GM19397 (cell line): ENCODE measurements around the gene OR2T35.

Experiments
- ATAC-seq: cut with Tn5 transposase; IDR thresholded peaks from one replicate; pipeline ENCODE4 v1.9.1; 2021; ENCODE audit warnings: mild to moderate bottlenecking, moderate library complexity; ENCODE audit not compliant: unreplicated experiment

Gene OR2T35

DNA sequence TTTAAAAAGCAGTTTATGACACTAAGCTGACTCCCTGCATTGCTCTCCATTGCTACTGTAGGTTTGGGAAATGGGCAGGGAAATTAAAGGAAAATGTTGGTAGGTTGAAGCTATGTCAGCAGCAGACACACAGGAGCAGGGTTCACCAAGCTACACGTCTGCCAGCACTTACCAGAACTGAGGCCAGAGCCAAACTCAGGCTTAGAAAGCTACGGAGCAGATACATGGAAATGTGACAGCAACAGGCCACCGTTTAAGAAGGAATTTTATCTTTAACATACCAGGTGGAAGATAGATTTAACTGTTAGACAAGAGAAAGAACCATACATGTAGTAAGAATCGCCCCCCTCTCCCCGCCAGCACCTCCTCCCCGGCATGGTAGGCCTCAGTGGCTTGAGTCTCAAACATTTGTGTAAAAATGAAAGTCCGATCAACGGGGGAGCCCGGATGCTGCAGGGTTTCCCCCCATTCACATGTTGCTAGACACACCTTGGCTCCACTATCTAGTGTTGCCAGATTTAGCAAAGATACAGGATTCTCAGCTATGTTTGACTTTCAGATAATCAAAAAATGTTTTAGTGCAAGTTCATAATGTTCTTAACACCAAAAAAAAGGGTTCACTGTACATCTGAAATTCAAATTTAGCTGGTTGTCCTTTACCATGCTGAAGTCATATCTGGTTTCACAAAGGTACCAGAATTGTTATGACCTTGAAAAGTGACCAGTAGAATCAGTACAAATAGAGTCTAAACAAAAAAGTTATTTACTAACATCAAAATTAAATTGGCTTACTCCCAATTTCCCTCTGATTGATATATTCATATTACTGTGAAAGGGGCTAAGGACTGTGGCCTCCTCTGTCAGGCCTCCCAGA lies 16.9 kb downstream of the OR2T35 start:
- peak; percentile 94 for ATAC-seq

DNA sequence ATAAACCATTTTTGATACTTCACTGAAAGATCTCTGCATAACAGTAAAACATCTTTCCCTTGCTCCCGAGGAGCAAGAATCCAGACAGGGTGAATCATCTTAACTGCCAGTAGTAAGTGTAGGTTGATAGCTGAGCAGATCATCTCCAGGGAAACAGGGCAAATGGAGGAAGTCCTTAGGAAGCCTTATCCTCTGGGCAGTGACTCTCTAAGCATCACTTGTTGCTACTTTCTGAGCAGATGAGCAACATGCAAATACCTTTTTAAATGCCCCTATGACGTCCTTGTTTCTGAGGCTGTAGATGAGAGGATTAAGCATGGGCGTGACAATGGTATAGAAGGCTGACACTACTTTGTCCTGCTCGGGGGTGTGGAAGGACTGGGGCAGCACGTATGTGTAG lies 19.1 kb downstream of the OR2T35 start:
- ATAC-seq = no peak

DNA sequence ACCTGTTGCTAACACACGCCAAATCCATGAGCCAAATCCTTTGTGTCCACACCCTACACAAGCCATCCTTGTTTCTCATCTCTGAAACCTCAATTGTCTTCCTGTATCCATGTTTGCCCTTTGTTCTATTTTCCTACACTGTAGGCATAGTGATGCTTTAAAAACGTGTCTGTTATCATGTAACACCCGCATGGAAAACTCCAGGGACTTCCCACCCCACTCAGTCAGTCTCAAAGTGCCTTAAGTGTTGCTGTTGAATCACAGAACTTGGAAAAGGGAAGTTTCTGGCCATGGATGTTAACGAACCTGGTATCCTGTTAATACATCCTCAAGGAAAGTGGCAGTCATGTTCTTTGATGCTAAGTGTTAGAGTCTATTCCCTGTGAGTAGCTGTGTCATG lies 19.9 kb downstream of the OR2T35 start:
- no peak for ATAC-seq

DNA sequence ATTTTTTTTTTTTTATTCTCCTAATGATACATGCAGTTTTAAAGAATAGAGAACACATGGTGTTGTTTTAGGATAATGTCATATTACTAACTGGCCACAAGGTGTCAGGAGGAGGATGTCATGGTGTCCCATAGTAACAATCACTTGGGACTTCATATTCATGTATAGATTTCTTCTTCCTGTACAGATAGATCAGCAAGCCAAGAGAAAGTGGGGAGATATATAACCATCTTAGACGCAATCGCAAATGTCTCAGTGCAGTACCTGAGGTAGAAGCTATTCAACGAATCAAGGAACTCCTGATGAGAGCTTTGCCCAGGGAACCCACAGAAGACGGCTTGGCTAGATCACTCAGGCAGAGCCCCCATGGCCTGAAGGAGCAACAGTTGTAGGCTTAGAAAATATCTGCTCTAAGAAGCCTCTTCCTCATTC lies 22.5 kb downstream of the OR2T35 start:
- ATAC-seq = peak; percentile 87

DNA sequence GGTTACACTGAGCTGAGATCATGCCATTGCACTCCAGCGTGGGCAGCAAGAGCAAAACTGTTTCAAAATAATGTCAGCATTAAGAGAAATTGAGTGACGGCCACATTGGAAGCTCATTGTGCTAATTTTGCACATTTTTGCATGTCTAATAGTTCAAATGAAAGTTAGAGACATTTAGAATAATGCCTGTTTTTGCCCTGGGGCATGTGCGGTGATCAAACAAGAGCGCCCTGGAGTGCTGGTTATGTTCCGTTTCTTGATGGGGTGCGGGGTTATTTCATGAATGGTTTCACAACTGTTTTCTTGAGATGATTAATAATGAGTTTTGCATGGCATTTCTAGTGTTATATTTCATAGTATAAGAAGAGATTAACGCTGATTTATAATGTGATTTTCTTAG lies 23.3 kb downstream of the OR2T35 start:
- no peak for ATAC-seq

DNA sequence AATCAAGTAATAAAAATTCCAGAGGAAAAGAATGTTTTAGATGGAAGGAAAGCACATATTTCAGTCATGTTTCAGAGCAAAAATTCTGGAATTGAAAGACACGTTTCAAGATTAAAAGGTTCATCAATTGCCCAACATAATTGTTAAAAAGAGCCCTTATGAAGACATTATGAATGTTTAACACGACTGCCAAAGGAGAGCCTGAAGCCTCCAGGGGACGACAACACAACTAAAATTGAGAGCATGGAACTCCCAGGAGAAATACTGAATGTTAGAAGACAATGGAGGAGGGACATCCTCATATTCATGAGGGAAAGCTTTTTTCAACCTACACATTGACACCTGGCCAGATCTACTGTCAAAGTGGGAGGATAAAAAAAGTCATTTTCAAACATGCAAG lies 26.2 kb downstream of the OR2T35 start:
- ATAC-seq = no peak

DNA sequence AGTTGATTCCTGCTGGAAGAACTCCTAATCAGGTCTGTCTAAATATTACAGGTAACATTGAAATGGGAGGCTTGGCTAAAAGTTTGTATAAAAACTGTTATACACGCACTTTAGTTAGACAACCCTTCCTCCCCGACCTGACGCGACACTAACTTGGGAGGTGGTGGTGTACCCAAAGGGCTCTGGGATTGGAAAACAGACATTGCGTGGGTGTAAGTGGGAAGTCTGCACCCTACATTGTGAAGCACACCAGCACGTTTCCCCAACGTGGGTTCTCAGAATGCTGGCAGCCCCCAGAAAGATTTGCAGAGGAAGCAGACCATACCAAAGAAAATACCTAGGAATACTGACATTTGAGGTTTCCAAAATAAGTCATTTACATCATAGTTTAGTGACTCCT lies 27.0 kb downstream of the OR2T35 start:
- no peak for ATAC-seq

DNA sequence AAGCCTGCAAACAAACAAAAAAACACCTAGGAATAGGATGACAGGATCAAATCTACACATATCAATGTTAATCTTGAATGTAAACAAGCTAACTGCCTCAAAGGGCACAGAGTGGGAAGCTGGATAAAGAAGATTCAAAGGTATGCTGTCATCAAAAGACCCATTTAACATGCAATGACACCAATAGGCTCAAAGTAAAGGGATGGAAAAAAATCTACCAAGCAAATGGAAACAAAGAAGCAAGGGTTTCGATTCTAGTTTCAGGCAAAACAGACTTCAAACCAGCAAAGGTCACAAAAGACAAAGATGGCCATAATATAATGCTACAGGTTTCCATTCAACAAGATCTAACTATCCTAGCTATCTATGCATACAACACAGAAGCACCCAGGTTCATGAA lies 31.3 kb downstream of the OR2T35 start:
- no peak for ATAC-seq

DNA sequence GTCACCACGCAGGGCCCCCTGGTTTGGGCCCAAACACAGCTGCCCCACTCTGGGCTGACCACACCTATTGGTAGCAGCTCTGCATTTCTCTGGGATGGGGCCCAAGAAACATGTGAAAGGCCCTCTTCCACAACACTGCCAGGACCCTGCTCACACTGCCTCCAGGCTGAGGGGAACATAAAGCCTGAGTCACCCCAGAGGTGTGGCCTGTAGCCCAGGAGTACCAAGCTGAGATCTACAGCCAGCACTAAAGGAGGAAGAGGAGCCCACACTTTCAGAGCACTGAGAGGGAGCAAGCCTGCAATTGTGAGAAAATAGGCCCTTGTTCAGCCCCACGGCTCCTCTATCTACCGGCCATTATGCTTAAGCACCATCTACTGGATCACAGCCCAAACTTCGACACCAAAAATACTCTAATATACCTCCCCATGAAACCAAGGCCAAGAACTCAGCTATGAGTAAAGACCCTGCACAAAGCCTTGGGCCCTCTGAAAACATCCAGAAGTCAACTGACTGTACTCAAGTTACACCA lies 33.1 kb downstream of the OR2T35 start:
- no peak for ATAC-seq

DNA sequence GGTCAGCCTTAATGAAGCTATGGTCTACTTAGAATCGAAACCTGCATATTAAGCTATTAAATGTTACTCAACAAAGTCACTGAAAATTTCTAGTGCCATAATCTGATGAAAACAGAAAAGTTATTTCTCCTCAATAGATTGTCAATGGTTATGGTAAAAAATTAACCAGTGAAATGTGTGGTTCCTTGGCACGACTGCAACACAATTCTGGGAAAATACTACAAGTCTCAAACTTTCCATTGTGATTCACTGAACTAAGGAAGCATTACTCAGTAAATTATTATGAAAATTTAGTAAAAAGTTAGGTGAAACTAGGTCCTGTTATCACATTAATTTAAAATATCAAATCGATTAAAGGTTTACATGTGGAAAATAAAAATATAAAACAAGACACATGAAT lies 34.8 kb downstream of the OR2T35 start:
- ATAC-seq = no peak

DNA sequence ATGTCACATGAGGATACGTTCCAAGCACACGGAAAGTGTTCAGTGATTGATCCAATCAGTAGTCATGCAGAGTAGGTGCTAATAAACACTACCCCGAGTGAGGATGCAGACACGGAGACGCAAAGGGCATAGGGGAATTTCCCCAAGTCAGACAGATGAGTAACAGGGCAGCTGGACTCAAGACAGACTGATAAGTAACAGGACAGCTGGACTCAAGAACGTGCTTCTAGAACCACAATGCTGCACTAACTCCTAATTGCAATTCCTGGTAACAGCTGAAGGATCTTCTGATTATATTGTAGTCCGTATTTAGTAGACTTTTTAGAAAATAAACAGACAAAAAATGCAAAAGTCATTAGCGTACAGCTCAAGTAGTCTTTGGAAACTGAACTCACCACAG lies 45.7 kb downstream of the OR2T35 start:
- no peak for ATAC-seq

DNA sequence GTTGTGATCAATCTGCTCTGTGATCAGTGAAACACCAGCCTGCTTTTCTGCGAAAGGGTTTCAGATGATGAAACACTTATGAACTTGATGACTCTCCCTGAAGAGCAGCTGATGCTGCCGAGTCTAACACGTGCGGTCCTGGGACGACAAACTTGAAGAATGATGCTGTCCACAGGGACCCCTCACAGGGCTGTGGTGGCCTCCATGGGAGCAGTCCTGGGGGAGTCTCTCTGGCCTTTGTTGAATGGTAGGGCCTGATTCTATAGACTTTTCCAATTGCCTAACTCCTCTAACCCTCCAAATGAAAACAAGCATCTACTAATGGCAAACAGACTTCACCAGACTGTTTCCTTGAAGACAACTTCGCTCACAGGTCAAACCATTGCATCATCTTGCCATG lies 47.5 kb downstream of the OR2T35 start, which contains the start of gene OR2T10:
Gene OR2T10, minus strand, starts transcription at position 112 of the 400 bp plus-strand sequence. CDS start 3,932 bp downstream, outside the sequence.
- ATAC-seq = no peak

DNA sequence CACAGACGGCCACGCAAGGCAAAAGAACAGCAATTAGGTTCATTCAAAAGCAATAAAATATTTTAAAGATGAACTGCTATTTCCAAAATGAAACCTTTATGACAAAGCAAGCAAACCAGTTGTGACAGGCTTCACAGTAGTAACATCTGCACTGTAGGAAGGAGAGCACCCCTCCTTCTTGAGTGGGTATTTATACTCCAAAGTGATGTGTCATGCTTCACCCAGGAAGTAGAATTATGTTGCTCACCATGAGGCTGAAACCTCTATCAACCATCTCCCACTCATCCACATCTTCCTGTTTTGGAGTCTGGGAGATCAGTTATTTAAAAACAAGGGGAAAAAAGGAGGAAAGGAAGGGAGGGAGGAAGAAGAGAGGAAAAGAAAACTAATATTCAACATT lies 48.5 kb downstream of the OR2T35 start:
- no peak for ATAC-seq

DNA sequence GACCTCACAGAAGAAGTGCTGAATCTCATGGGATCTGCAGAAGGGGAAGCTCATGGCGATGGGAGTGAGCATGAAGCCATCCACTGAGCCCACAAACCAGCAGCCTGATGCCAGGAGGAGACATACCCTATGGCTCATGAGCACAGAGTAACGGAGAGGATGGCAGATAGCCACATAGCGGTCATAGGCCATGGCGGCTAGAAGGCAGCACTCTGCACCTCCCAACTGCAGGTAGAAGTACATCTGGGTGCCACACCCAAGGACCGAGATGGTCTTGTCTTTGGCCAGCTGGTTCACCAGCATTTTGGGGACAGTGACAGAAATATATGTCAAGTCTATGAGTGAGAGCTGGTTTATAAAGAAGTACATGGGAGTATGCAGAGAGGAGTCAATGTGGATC lies 51.9 kb downstream of the OR2T35 start:
- no peak for ATAC-seq

DNA sequence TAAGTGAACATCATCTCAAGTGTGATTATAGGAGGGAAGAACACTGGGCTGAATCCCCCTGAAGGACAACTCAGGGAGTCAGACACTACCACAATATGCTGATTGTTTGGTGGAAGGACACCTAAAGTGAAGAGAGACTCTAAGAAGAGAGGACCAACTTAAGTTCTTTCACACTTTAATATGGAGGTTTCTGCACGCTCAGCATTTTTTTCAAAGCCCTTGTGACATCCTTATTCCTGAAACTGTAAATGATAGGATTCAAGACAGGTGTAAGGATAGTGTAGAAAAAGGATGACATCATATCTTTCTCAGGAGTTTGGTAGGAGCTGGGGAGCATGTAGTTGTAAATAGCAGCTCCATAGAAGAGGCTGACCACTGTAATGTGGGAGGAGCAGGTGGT lies 52.4 kb downstream of the OR2T35 start:
- ATAC-seq = no peak

DNA sequence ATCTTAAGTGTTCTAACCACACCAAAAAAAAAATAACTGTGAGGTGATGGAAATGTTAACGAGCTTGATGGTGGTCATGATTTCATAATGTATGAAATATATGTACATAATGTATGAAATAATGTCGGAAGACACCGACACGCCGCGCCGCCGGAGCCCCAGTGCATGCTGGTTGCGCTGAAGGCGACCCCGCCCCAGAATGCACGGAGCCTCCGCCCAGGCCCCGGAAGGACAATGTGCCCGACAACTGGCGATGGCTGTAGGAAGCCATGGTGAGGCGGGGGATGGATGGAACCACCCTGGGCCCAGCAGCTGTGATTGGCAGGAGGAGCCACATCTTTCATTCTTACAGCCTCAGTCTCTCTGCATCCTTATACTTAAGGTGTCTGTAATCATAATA lies 55.0 kb downstream of the OR2T35 start:
- no peak for ATAC-seq

DNA sequence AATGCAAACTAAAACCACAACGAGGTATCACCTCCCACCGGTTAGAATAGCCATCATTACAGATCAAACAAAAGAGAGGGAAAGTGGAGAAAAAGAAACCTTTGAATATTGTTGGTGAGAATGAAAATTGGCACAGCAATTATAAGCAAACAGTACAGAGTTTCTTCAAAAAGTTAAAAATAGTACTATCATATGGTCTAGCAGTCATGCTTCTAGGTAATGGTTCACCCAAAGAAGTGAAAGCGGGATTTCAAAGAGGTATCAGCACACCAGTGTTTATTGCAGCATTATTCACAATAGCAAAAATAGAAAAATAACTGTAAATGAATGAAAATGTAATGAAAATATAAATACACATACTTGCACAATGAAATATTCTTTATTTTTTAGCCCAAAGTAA lies 55.7 kb downstream of the OR2T35 start:
- no peak for ATAC-seq
